Brain pericyte (primary cell): ENCODE data around the gene NTSR1.

ENCODE experiments used
- DNase-seq: peaks from one replicate; pipeline ENCODE4 v3.0.0-alpha.2; 2012; ENCODE audit warnings: low read depth, low spot score

Gene NTSR1

GRCh38 chr20:62707921-62708521 is 615 bp upstream of the NTSR1 start:
- DNase-seq, result no peak

GRCh38 chr20:62709537-62709905 is 885 bp downstream of the NTSR1 start:
- DNase-seq, result no peak

GRCh38 chr20:62710221-62710885 is 1.7 kb downstream of the NTSR1 start:
- DNase-seq, result no peak

DNA sequence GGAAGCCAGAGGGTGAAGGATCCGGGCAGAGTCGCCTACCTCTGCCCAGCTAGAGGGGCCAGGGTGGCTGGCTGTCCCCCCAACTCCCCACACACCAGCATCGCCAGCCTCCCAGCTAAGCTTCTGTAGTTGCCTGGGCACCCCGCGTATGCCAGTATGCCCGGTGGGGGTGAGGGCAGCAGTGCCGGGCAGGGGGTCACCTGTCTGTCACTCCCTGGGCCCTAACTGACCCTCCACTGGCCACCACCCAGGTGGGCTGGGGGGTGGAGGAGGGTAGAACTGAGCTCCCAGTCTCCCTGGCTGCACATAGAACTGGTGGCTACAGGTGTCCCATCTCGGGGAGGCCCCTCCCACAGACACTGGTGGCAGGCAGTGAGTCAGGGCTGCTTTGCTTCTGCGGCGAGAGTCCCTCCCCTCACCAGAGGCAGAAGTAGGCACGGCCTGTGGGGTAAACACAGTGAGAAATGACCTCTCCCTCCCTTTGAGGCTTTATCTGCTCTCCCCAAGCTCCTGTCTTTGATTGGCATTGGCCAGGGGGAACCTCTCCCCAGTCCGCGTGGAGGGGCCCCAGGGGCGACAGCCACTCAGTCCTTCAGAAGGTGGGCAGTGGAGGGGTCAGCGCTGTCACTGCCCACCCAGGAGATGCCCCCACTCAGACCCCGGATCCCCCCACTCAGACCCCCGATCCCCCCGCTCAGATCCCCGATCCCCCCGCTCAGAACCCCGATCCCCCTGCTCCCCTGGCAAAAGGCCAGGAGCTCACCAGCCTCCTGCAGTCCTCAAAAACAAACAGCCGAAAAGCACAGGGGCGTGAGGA is 2.5 kb downstream of the NTSR1 start:
- no peak for DNase-seq

DNA sequence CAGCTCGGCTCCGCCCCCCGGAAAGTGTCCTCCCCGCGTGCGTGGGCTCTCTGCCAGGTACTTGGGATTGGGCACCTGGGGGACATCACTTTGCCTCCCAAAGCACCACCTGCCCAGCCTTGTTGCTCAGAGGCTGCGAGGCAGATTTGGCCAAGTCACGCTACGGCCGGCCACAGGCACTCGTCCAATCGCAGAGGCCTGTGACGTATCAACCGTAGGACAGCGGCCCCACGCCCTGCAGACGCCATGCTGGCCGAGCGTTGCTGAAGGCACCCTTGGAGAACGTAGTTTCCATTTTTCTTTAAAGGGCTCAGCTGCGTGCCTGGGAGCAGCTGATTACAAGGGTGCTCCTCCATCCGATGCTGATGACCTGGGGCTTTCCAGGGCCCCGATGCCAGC is 3.1 kb downstream of the NTSR1 start:
- no peak for DNase-seq

DNA sequence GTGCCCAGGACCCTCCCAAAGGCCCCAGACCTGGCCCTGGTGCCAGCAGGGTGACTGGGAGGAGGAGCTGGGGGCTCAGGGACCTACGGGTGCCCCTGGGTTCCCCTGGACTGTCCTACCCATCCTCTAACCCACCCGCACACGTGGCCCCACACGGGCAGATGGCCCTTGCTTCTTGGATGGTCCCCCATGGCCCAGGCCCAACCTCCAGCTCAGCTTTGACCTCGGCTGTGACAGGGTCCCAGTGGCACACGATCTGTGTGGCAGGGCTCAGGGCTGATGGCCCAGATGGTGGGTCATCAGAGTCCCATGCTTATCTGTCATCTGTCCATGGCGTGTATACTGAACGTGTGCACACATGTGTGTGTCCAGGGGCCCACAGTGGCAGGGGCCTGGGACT is 4.0 kb downstream of the NTSR1 start:
- DNase-seq, result no peak

- no peak for DNase-seq
Measured at GRCh38 chr20:62714006-62714405, 5.4 kb downstream of the NTSR1 start.

- no peak for DNase-seq
Measured at GRCh38 chr20:62714799-62715198, 6.2 kb downstream of the NTSR1 start.

- DNase-seq, result no peak
Measured at GRCh38 chr20:62715201-62715600, 6.6 kb downstream of the NTSR1 start.

GRCh38 chr20:62716198-62716940 is 7.7 kb downstream of the NTSR1 start:
- no peak for DNase-seq

- no peak for DNase-seq
Measured at GRCh38 chr20:62716941-62717310, 8.3 kb downstream of the NTSR1 start.

- DNase-seq, result no peak
Measured at GRCh38 chr20:62717933-62718332, 9.3 kb downstream of the NTSR1 start.

- no peak for DNase-seq
Measured at GRCh38 chr20:62718546-62718945, 9.9 kb downstream of the NTSR1 start.

DNA sequence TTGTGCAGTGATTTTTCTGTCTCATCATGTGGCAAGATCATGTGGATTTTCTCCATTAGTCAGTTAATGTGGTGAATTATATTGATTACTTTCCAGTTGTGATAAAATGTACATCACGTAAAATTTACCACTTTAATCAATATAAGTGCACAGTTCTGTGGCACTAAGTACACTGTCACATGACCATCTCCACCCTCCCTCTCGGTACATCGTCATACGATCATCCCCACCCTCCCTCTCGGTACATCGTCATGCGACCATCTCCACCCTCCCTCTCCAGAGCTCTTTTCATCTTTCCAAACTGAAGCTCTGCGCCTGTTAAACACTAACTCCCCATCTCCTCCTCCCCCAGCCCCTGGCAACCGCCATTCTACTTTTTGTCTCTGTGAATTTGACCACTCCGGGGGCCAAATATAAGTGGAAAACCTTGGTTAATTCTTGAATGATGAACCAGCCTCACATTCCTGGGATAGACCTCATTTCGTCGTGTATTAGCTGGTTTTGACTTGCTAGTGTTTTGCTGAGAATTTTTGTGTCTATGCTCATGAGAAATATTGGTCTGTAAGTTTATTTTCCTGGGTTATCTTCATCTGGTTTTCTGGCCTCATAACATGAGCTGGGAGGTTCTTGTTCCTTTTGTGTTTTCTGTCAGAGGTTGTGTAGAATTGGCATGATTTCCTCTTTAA is 10.8 kb downstream of the NTSR1 start:
- DNase-seq, result no peak

DNA sequence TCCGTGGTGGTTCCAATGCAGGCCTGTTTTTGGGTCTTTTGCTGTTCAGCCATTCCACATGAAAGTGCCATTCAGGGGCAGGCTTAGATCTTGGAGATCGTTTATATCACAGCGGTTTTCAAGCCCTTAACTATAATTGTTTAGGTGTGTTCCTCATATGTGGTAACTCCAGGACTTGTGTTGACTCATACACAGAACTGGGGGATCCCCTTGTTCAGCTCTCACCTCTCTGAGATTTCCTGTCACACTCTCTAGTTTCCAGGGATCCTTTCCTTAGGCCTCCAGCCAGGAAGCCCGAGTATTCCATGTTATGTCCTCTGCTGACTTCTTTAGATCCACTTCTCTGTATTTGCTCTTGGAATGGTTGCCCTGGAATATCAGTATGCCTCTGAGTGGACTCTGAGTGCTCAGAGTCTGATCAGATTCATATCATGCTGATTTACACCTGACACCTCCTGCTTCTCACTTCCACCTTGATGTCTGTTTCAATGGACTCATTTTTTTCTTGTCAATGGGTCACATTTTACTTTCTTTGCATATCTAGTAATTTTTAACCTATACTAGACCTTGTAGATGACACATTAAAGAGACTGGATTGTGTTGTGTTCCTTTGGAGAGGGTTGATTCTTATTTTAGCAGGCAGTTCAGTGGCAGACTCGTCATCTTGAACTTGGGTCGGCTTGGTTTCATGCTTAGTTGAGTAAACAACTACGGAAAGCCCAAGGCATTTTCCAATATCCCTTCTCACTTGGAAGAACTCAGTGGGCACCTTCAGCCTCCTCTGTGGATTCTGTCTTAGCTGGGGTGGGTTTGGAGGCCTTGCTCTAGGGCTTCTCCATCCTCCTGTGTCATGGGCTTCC is 13.1 kb downstream of the NTSR1 start:
- no peak for DNase-seq

DNA sequence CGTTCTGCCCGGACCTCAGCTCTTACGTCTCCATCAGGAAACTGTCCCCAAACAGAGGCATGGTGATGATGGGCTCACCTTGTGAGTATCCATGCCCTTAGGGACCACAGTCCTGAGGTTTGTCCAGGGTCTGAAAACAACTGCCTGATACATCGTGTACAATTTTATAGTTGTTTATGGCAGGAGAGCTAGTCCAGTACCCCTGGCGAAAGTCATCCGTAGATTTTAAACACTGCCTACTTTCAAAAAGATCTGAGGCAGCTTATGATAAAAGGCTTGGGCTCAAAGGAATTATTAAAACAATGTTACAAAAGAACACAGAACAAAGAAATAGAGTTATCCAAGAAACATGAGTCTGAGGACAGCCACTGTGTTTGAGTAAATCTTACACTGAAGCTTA is 14.0 kb downstream of the NTSR1 start:
- DNase-seq, result no peak

GRCh38 chr20:62723351-62723750 is 14.7 kb downstream of the NTSR1 start:
- DNase-seq, result no peak

DNA sequence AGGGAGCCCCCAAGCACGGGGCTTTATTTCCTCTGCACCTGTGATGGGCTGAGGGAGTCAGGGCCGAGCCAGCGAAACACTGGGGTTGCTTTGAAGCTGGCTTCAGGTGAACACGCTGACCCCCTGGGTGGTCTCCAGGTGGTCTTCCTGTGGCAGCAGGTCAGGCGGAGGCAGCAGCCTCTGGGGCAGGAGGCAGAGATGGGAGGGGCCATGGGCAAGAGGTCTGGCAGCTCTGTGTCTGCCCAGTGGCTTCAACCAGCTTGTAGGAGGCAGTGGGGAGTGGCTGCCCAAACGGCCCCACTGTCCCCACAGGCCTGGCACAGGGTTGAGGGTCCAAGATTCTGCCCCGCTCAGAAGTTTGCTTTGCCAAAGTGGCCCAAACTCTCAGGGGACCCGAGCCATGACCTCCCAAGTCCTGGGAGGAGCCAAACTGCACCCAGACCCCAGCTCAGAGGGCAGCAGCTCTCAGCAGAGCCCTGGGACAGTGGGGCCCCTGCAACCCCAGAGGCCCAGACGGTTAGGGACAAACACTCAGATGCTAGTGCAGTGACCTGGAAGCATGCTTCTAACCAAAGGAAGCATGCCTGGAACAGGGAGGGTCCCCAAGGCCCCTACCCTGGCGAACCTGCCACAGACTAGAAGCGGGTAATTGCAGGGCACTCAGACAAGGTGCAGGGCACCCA is 15.3 kb downstream of the NTSR1 start:
- no peak for DNase-seq

GRCh38 chr20:62724692-62725595 is 16.3 kb downstream of the NTSR1 start:
- no peak for DNase-seq
